Ramos (cell line): Measurements from ENCODE around the gene KHDC4.

ENCODE experiments used
- in situ Hi-C: fragments of 300-500 bp; cut with MboI; formaldehyde crosslinking; loops from one replicate; pipeline ENCODE4 v1.14.3; 2022; ENCODE audit warnings: low sequenced_read_pairs; ENCODE audit not compliant: unreplicated experiment

KHDC4 gene

GRCh38 chr1:155934097-155934935, at the start of gene KHDC4:
KHDC4 (minus strand) TSS chr1:155934413; CDS start chr1:155934373, 40 bp downstream.
- in situ Hi-C loops, result loop anchor here (10.0 kb wide), 1 partner anchor 130 kb away; the partner anchor contains the start of gene RAB25

GRCh38 chr1:155983191-155984024, 49.2 kb upstream of the KHDC4 start:
- in situ Hi-C loops, result no loop called here

DNA sequence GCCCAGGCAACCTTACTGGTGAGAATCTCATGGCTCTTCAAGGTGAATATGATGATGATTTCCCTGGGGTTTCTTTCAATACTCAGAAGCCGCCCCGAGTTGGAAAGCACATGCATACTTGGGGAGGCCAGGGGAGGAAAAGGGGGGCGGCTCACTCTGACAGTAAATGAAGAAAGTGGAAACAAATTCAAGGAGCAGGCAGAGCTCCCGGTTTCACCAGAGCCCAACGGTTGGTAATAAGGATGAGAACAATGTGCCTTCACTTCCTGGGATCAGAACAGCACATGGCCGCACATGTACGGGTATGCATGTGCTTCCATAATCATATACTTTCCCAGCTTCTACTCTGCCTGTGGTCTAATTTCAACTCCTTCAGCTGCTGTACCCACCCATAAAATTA, 47.9 kb upstream of the KHDC4 start:
- in situ Hi-C loops, result no loop called here

DNA sequence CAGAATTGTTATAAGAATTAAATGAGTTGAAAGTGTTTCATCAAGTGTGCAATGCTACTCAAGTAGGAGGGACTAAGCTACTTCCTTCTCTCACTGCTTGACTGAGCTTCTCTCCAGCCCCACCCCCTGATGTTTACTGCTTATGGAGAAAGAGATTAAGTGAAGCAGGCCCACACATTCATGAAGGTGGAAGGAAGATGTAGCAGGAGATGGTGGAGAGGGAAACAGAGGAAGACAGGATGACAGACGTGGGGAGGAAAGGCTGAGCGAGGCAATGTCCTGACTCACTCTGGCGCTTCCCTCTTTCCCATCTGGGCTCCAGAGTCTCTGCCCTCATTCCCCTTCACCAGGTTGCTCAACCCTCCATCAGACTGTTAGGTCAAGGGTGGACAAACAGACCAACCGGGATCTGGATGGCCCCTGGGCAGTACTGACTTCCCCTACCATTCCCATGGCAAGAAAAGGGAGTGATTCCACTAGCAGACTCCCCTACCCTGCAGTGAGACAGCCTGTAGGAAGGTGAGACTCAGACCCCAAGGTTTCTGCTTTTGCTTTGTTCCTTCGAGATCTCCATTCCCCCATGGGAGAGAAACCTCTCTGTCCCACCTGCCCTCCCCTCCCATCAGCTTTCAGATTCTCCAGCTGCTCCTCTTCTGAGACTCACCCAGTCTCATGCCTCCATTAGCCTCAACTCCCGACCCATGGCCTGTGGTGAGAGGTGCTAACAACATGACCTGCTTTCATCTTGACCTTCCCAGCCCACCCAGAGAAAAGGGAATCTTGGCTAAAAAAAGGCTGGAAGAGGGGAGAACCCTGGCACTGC, 47.3 kb upstream of the KHDC4 start:
- in situ Hi-C loops, result no loop called here

- in situ Hi-C loops, result no loop called here
Observed at GRCh38 chr1:155979597-155980343, 45.6 kb upstream of the KHDC4 start.

- in situ Hi-C loops, result no loop called here
Observed at GRCh38 chr1:155978973-155979429, 44.8 kb upstream of the KHDC4 start.

- in situ Hi-C loops, result no loop called here
Observed at GRCh38 chr1:155978325-155978972, 44.2 kb upstream of the KHDC4 start, which contains the start of gene ARHGEF2. ARHGEF2 (minus strand) TSS chr1:155978547; CDS start chr1:155978427, 120 bp downstream.

- in situ Hi-C loops, result no loop called here
Observed at GRCh38 chr1:155977690-155978324, 43.6 kb upstream of the KHDC4 start.

DNA sequence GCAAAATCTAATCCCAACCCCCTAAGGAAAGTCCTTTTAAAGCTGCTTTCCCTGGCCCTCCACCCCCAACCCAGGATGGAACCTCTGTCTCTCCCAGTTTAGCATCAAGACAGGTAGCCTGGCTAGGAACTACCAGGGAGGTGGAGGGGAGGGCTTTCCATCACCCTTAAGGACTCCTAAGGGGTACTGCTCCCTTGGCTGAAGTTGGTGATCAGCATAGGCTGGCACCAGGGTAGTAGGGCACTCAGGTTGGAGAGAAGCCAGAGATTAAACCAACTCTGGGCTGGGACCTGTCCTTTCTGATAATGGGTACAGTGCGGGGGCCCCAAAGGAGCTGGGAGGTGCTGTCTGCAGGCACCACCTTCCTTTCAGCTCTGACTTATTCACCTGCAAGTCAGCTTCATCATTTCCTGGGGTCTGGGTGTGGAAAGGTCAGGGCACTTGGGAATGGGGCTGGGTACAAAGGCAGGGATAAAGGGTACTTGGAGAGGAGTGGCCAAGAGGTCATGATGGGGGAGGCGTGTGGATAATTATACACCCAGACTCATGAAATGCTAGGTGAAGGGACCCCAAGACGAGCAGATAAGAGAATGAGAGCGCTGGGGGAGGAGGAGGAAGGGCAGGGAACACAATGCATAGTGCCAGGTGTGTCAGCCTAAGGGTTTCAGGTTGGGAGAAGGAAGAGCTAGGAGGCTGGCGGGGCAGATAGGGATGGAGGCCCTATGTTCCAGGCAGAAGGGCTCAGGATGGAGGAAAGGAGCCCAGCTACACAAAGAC, 42.9 kb upstream of the KHDC4 start:
- in situ Hi-C loops, result no loop called here

DNA sequence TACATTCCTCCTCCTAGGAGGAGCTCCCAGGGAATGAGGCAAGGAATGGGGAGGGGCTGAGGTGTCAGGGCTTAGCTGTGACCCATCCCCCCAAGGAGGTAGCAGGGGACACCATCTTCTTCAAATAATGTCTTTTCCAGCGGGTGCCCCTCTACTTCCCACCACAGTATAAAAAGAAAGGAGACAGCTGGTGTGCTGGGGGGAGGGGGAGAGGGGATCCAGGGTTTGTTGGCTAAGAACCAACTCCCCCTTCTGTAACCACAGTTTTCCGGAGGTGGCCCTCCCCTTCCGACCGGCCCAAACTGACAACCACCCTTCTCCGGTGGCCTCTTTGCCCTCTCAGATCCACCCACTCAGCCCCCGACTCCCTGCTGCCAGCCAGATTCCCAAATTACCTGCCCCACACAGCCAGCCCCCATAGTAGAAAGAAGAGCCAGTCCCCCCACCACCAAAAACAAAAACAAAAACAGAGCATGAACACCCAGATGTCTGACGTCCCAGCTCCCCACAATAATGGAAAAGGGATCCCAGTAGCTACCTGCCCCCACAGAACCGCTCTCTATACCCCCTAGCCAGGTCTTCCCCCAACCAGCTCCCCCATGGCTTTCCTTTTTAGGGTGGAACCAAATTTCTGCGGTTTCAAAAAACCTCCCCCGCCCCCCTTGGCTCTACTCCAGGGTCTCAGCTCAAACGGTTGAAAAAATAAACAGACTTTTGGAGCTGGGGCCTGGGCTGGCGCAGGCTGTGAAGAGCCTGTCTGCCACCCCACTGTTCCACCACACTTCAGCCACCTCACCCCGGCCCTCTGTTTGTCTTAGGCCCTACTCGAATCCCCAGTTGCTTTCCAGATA, 42.1 kb upstream of the KHDC4 start:
- in situ Hi-C loops, result no loop called here

GRCh38 chr1:155975375-155976061, 41.3 kb upstream of the KHDC4 start:
- in situ Hi-C loops, result no loop called here

DNA sequence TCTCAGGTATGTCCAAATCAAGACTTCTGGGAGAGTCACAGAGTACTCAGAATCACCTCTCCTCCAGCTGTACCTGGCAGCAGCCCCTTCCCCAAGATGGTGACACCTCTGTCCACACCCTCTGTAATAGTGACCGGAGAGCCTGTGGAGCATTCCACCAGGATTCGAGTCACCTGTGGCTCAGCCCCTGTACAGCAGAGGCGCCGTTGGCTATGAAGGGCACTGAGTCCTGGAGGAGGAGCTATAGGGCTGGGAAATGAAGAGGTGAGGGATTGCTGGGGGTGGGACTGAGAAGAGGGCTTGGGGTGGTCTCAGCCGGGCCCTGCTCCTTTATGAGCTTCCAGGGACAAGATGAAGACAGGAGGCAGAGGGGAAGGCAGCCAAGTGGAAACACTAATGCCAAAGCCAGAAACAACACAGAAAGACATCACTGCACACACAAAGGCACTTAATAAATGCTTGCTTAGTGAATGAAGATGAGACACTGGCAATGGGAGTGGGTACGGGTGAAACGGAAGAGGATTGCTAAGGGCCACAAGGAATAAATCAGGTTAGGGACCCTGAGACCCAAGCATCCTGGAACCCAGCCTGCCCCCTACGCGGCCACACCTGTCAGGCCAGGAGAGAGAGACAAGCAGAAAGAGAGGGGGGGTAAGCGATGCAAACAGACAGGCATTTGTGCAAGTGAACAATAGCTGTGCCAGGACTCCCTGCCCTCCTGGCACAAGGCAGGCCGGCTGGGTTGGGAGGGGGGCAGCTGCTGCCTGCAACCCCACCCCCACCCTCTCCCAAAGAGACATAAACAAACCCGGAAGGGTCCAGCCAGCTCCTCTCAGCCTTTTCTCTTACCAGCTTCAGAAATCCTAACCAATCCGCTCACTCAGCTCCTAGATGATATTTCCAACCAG, 40.2 kb upstream of the KHDC4 start:
- in situ Hi-C loops, result no loop called here

DNA sequence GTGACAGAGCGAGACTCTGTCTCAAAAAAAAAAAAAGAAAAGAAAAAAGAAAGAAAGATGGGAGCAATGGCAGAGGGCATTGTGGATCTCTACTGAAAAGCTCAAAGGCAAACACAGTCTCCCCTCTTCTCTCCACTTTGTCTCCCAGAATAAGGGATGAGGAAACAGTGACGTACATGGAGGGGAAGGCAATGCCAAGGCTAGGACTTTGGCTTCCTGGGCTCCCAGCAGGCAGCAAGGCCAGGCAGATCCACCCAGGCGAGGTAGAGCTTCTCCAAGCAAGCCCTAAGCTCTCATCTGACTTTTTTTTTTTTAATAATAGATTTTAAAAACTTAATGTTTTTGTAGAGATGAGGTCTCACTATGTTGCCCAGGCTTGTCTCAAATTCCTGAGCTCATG, 39.5 kb upstream of the KHDC4 start:
- in situ Hi-C loops, result no loop called here

DNA sequence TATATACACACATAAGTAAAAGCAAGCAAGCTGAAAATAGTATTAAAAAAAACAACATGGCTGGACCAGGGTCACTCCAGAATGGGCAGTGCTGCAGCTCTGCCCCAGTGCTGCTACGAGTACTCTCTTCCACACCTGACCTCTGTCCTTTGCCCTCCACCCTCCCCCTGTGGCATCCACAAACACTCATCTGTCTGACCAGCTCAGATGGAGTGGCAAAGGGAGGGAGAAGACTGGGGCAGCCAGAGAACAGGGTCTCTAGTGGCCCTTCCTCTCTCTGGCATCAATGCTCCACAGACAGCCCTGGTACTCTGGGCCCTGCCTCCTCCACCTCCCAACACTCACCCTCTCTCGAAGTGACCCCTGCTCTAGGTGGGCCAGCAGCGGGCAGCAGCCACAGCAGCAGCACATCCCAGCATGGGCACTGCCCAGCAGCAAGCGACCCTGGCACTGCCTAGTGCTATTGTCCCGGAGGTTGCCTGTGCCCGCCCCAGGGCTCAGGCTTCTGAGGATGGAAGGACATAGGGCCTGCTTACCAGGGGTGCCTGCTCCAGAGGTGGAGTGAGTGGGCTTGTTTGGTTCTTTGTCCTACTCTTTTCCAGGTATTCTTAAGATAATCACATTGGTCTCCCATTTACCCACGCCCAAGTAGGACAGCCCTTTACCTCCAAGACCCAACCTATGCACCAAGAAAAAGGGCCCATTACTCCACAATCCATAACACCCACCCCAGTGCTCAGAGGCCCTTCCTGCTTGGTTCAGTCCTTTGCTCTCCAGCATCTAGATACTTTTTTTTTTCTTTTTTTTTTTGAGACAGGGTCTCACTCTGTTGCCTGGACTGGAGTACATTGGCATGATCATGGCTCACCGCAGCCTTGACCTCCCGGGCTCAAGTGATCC, 37.9 kb upstream of the KHDC4 start:
- in situ Hi-C loops, result no loop called here
